GM19328 (cell line): ENCODE measurements around the gene CLECL1.
"Not testable (repeated sequence)": the region's sequence is repeated elsewhere in the genome, so short reads cannot be mapped to it uniquely, and the experiment has no call there.

Source experiments
- ATAC-seq: cut with Tn5 transposase; IDR thresholded peaks from one replicate; pipeline ENCODE4 v1.9.1; 2021; ENCODE audit warnings: mild to moderate bottlenecking, moderate library complexity; ENCODE audit not compliant: unreplicated experiment

The CLECL1 gene

DNA sequence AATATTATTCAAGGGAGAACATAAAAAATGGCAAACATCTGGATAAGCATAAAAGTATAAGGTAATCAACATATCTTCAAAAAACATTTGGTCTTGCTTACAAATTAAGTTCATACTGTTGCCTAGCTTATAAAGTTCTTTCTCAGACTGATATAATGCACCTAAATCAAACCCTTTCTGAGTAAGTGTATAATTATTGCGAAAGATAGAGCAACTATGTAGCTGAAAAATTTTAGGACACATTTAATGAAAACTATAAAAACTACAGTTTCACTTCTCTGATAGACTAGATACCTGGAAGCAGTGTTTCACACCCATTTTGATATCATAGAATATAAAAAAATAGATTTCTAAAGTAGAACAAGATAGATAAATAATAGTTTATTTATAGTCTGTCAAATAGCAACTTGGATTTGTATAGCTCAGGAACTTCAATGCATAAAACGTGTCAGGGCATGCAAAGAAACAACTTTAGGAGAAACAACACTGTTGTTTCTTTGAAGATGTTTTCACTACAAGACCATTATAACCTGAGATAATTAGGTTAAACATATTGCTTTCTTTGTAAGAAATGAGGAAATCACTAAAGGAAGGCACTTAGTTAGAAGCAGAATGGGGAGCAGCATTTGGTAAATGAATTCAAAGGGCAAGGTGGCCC is 7.6 kb downstream of the CLECL1 start:
- no peak for ATAC-seq

DNA sequence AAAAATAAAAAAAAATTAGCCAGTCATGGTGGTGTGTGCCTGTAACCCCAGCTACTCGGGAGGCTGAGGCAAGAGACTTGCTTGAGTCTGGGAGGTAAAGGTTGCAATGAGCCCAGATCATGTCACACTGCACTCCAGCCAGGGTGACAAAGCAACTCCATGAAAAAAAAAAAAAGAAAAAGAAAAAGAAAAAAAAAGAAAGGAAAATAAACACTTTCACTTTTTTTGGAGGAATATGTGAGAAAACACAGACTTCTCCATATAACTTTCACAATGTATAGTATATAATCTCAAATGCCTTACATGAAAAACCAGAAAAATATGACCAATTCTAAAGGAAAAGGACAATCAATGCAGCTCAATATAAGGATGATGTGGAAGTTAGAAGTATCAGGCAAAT is 8.9 kb downstream of the CLECL1 start:
- ATAC-seq = no peak

DNA sequence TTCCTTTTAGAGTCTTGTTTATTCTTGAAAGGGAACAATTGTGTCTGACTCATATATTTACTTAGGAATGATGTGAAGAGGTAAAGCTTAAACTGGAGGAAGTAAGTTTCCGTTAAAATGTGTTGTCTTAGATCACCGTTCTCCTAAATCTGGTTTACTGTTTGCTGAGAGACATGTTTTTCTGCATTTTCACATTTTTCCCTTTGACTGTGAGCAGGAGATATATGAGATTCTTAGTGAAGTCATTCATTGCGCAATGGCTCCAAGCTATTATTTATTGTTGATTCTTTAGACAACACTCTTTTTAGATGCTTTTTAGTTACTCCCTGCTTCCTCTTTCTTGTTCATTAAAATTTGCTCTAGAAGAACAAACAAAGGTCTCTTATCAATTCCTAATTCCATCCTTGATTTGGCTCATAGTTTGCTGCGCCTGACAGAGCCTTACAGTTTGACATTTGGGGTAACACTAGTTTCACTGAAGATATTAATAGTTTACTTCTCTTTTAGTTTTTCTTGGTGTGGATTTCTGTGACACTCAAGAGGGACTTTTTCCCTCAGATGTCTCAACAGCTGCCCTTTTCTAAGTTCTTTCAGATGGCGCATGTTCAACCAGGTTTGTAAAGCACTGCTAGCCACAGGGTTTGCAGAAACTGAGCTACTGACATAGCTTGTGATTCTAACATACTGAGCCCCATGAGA is 11.4 kb downstream of the CLECL1 start:
- no peak for ATAC-seq

DNA sequence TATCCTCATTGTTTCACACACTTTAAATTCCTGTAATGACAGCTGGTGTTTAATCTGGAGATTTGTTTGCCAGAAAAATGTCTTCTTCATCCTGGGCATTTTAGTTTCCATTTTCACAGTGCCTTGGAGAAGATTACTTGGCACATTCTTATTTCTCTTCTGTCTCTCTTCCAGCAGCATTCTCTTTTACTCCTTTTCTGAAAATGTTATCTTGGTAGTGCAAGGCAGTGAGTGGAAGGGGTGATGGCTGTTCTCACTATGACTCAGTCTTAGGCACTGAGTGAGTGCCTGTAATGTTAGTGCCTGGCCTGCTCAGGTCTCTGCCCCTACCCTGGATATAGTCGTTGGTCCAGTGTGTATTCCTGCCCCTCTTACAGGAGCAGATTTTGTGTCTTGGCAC is 13.1 kb downstream of the CLECL1 start:
- ATAC-seq = no peak

GRCh38 chr12:9718968-9719367 is 13.9 kb downstream of the CLECL1 start:
- no peak for ATAC-seq

DNA sequence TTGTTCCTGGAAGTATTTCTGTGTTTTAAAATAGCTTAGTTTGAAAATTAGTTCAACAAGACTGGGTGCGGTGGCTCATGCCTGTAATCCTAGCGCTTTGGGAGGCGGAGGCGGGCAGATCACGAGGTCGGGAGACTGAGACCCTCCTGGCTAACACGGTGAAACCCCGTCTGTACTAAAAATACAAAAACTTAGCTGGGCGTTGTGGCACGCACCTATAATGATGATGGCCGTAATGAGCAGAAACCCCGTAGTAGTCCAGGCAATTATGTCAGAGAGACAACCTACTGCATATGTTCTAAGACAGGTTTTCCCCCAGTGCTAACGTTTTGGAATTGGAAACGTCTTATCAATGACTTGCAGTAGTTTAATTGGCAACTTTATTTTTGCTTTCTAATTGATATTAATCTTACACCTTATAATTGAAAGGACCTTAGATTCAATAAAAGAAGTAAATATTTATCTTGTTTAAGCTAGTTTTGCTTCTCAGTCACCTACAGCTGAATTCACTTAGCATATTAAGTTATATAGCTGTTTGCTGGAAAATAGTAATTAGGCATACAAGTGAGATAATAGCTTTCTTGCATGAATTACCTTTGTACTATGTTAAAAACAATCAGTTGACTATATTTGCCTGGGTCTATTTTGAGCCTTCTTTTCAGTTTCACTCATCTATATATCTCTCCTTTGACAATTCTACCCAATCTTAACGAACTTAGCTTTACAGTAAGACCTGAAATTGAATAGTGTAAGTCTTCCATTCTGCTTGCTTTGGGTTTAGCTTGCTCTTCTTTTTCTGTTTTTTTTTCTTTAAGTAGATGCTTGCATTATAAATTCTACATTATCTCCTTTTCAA is 15.6 kb downstream of the CLECL1 start:
- ATAC-seq = no peak

- peak; percentile 66 for ATAC-seq
Measured at GRCh38 chr12:9713032-9713558, 19.8 kb downstream of the CLECL1 start.

- ATAC-seq = no peak
Measured at GRCh38 chr12:9711664-9712063, 21.2 kb downstream of the CLECL1 start.

GRCh38 chr12:9710584-9711375 is 22.1 kb downstream of the CLECL1 start:
- no peak for ATAC-seq

DNA sequence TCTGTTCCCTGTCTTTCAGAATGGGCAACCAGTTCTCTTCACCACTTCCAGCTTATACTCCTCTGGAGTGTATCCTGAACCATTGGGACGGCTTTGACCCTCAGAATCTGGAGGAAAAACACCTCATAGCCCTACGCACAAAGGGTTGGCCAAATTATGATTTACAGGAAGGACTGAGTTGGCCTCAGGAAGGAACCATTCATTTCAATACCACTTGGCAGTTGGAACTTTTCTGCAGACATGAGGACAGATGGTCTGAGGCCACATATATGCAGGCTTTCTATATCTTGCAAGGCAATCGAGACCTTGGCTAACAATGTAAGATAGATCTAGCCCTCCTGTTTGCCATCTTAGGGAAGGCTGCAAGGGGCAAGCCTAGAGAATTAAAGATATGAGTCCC is 24.0 kb downstream of the CLECL1 start:
- ATAC-seq = no peak

DNA sequence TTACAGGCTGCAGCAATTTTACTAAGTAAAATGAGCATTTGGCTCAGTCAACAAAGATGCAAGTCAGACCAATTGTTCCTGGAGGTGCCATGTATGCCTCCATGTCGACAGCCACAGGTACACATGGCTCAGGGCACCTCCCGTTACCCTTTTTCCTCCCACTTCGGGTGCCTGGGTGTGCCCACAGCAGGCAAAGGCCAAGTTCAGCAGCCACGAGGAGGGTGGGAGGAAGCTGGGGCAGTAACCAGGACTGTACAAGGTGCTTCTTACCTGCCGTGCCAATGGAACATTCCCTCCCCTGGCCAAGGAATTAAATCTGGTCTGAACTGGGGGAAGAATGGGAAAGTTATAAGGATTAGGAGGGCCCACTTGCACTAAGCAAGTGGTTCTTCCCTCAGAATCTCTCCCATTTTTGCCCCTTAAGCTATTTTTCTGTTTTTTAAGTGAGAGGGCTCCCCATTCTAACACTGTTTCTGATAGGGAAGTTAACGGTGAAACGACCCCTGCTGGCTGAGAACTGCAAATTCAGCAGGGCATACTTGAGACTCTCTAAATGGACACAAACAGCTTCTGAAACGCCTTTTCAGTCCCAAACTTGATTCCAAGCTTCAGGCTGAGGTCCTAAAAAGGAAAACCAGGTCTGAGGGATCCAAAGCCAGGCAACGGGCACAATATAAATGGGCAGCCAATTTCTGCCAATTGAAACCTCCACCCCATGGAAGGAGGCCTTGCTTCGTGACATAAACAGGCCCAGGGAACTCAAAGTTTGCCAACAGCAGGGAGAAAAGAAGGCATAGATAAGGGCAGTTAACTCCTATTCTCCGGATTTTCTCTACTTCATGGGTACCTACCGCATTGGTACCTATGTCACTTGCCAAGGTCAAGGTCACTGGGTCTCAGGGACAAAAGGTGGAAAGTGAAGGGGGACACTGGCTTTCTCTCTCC is 24.8 kb downstream of the CLECL1 start:
- ATAC-seq = no peak

- no peak for ATAC-seq
Measured at GRCh38 chr12:9707356-9707755, 25.5 kb downstream of the CLECL1 start.

- no peak for ATAC-seq
Measured at GRCh38 chr12:9706086-9706685, 26.7 kb downstream of the CLECL1 start.

- ATAC-seq = not testable (repeated sequence)
Measured at GRCh38 chr12:9704561-9704960, 28.3 kb downstream of the CLECL1 start.

DNA sequence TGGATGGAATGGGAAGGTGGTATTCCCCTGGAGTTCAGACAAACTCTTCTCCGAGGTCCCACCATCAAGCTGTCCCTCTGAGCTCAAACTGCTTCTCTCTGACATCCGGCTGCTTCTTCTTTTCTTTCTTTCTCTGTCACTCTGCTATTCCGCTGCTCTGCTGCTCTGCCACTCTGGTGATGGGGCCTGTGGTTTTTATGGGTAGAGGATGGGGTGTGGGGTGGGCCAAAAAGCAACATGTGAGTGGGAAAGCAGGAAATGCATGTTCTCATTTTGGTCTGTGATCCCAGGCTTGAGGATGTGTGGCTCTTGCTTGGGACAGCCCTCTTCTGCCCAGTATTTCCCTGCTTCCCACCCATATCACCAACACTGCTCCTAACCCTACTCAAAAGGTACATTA is 30.6 kb downstream of the CLECL1 start:
- ATAC-seq = no peak

DNA sequence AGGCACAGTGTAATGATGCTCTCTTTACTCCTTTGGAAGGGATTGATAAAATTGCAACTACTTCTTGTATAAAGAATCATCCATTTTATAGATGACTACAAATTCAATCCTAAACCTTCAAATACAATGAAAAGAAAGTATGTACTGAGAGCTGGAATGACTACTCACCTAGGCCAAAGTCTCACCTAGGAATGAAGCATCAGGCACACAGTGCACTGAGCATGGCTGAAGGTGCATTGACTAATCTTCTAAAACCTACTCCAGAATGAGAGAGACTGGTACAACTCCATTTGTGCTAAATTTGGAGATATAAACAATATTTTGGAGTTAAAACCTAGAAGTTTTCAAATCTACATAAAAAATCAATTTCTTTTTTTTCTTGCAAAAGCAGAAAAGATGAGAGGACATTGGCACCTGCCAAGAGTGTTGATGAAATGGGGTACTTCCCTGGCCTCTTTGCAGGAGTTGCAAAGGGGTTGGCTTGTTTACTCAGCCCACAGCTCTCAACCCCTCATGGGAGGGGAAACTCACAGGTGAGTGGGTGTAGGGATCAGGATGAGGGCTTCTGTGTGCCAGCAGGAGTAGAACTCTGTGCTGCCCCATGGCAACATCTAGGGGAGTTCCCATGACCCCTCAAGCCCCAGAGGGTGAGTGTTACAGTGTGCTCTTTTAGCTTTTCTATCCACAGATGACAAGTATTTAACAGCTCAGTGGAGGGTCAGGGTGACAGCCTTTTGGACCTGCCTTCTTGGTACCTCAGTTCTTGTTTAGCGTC is 31.3 kb downstream of the CLECL1 start:
- no peak for ATAC-seq

DNA sequence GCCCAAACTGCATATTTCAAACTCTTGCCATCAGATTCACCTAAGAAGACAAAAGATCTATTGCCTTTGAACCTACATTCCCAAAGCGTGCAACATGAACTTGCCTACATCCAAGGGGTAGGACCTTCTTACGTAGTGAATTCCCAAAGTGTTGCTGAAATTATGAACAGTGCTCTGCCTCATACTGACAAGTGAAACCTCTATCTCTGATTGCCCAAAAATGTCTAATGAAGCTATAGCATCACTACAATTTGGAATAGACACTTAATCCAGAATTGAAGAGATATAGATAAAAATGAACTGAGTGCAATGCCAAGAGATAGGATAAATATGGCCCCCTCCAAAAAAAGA is 32.3 kb downstream of the CLECL1 start:
- ATAC-seq = no peak

GRCh38 chr12:9699898-9700605 is 32.8 kb downstream of the CLECL1 start:
- no peak for ATAC-seq
